ENCODE data around the gene SUGT1.

Gene SUGT1

DNA sequence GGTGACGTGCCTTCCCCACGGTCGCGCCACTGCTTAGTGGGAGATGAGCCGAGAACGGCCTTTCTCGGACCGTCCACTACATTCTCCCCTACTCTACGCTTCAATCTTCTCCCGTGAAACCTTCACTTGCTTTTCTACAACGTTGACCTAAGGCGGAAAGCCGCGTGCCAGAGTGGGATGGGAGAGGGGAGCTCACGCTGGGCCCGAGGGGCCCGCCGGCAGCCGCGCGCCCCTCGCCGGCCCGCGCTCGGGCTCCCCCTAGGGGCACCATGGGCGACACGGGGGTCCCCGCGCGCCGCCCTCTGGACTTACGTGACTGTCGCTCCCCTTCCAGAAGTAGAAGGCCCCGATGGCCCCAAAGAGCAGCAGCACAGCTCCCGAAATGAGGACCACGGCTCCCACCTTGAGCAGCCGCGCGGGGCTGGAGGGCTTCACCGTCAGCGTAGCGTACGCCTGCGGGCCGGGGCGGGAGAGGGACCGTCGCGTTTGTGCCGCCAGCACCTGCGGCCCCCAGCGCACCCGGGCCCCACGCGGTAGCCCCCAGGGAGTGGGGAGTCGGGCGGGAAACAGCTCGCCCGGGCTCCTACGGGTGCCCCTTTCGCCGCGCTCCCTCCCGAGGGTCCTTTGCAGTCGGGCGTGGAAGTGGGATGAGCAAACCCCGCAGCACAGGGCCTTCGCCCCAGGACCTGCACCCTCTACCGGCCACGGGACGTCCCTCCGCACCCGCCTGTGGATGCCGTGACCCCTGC, 86.3 kb downstream of the SUGT1 start:
- no peak for DNase-seq

DNA sequence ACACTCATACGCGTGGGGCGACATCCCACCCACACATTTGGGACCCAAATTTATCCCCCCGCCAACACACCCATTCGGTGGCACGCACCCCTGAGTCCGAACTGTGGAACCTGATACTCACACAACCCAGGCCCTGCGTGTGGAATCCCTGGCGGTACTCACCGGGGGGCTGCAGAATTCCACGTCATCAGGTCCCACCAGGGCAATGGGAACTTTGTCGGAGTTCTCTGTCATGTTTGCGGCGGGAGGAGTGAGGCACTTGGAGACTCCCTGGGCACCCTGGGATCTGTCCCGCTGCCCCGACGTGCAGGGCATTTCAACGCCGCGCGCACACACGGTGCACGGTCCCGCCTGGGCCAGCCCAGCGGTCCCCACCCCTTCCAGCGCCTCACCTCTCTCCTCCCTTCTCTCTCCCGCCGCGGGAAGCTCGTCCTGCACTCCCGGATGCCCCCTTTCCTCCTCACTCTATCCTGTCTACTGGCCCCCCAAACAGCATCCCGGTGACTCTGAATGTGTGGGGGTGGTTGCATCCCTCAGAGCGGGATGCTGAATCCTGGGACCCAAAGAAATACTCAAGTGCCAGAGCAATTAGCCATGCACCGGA, 86.9 kb downstream of the SUGT1 start, which contains the start of gene CNMD:
Gene CNMD (minus strand): TSS at position 353 of the 604 bp plus-strand sequence. CDS start 119 bp downstream, at position 234.
- DNase-seq, result no peak

DNA sequence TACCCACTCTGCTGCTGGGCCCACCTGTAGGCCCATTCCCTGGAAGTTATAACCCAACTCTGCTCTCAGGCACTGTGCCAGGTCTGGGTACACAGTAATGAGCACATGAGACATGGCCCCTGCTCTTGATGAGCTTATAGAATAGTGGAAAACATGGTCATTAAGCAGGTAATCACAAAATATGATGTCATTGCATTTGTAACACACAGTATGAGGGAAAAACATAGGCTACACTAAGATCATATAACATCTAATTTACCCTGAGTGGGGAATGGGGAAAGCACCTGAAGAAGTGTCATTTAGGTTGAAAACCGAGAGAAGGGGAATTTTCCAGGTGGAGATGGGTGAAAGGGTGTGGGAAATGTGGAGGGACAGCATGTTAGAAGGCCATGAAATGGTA, 90.9 kb downstream of the SUGT1 start:
- no peak for DNase-seq

- DNase-seq, result no peak
These were observed 91.4 kb downstream of the SUGT1 start for GRCh38 chr13:52743988-52744387.

GRCh38 chr13:52744842-52745375, 92.3 kb downstream of the SUGT1 start:
- no peak for DNase-seq

DNA sequence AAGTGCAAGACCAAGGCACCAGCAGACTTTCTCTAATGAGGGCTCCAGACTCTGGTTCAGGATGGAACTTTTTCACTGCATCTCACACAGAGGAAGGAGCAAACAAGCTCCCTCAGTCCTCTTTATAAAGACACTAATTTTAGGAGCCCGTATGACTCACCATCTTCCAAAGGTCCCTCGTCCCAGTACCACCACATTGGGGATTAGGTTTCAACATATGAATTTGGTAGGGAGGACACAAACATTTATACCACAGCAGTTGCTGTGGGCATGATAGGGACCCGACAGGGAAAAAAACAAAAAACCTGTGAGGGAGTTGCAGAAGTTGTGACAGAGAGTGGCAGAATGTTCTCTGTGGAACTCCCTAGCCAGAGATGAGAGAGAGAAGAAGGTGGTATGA, 93.5 kb downstream of the SUGT1 start:
- DNase-seq, result no peak

GRCh38 chr13:52749419-52749818, 96.8 kb downstream of the SUGT1 start:
- no peak for DNase-seq

Data from GF-D8 (cell line).